Prostate gland (tissue), 2 donors: ENCODE results near the gene ZNF775. TPM values are rescaled to one million over a fixed set of nuclear protein-coding genes. Genes with fewer than 3 reads are reported as not detected.
A peak's percentile ranks its signal among the peaks of the same experiment; 100 is the strongest.

Source experiments
- DNase-seq: peaks from one replicate; pipeline ENCODE4 v3.0.0-alpha.2; 2019; ENCODE audit warnings: low spot score
- H3K27ac ChIP-seq, 2 donors: fragments of 200-600 bp; sonication (generic); 2 replicates each; pipeline ENCODE4 v1.5.1; 2017 to 2019
- H3K27me3 ChIP-seq: fragments of 200-600 bp; sonication (generic); replicated peaks from 2 replicates; pipeline ENCODE4 v1.5.1; 2019; ENCODE audit not compliant: insufficient read depth
- H3K36me3 ChIP-seq, 2 donors: fragments of 200-600 bp; sonication (generic); 1 replicate in 1 of 2; 2 replicates in 1 of 2; pipeline versions ENCODE4 v1.5.1 to v1.8.1; 2017 to 2019
- H3K4me1 ChIP-seq: fragments of 200-600 bp; sonication (generic); replicated peaks from 2 replicates; pipeline ENCODE4 v1.5.1; 2019
- H3K4me3 ChIP-seq, 2 donors: fragments of 200-600 bp; sonication (generic); 2 replicates each; pipeline ENCODE4 v1.5.1; 2017 to 2019
- H3K9me3 ChIP-seq: fragments of 200-600 bp; sonication (generic); 2 replicates; pipeline ENCODE4 v1.5.1; 2017
- POLR2A ChIP-seq: fragments of 450-650 bp; IDR thresholded peaks from one replicate; pipeline ENCODE4 v1.6.1; 2016; ENCODE audit warnings: antibody characterized with exemption, mild to moderate bottlenecking
- POLR2AphosphoS5 ChIP-seq: sonication (generic); formaldehyde crosslinking; IDR thresholded peaks from one replicate; pipeline ENCODE4 v1.6.1; 2017; ENCODE audit warnings: antibody characterized with exemption
- WGBS: methylation state at CpG from one replicate; pipeline ENCODE4 v1.1.5; 2018; 5-methylcytosine and 5-hydroxymethylcytosine counted together
- intact Hi-C: fragments of 100-400 bp; cut with DNase I; formaldehyde crosslinking; loops from one replicate; pipeline ENCODE4 v1.14.2; 2022
- total RNA-seq, 2 donors: library from RNA; depleted of rRNA; stranded (reverse); fragments of >200 nt; gene quantifications; one replicate each; pipeline ENCODE4 v1.1.0, GENCODE V29; 2016
- TF ChIP-seq, protein P1 (sequence below), 4 experiments: fragments of 200-600 bp in 2 of 4; fragments of 450-650 bp in 2 of 4; sonication (generic) in 2 of 4; IDR thresholded peaks; 1 replicate in 3 of 4; 2 replicates in 1 of 4; pipeline ENCODE4 v1.5.1; 2016 to 2019; ENCODE audit warnings: antibody characterized with exemption in 4 of 4, mild to moderate bottlenecking in 2 of 4, moderate library complexity in 2 of 4

ZNF775 gene
- total RNA-seq, 2 donors from 2014 or later = 14.4 to 14.8 TPM

DNA sequence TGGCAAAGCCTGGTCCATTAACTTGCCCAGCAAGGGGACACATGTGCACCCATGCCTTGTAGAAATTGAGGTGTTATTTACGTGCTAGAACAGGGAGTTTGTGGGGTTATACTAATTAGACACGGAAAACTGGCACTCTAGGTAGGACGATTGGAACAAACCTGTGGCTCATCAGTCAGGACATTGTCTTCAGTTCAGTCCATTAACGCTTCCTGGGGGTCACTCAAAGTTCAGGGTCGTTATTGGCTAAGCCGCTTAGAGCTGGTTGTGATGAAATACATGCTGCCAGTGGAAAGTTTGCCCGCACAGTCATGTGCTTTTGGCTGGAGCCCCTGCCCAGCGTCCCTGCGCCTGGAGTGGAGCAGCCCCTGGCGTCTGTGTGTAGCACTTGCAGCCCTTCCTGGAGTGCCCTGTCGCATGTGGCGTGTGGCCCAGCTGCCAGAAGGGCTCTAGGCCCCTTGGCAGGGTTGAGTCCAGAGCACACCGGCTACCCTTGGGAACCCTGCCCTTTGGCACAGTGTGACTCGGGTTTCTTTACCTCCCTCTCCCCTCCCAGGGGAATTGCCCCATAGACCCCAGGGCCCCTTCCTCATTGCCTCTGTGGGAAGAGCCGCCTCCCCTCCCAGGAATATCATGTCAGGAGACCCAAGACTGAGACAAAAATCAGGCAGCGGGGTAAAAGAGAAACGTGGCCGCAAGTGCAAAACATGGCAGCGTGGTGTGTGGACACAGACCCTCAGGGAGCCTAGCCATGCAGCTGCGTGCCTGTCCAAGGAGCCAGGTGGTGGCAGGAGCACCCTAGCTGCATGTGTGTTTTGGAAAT, 9.8 kb downstream of the ZNF775 start:
- H3K27me3 ChIP-seq = no peaks in the 10 kb centered on the region
- WGBS = 48% methylated on average over 19 of the region's 20 CpGs
- intact Hi-C loops = loop anchor here (10.0 kb wide), 1 partner anchor 94 kb away; no protein-coding TSS in a partner anchor
- H3K36me3 ChIP-seq = no peaks in the 10 kb centered on the region
- TF ChIP-seq, protein P1, sequence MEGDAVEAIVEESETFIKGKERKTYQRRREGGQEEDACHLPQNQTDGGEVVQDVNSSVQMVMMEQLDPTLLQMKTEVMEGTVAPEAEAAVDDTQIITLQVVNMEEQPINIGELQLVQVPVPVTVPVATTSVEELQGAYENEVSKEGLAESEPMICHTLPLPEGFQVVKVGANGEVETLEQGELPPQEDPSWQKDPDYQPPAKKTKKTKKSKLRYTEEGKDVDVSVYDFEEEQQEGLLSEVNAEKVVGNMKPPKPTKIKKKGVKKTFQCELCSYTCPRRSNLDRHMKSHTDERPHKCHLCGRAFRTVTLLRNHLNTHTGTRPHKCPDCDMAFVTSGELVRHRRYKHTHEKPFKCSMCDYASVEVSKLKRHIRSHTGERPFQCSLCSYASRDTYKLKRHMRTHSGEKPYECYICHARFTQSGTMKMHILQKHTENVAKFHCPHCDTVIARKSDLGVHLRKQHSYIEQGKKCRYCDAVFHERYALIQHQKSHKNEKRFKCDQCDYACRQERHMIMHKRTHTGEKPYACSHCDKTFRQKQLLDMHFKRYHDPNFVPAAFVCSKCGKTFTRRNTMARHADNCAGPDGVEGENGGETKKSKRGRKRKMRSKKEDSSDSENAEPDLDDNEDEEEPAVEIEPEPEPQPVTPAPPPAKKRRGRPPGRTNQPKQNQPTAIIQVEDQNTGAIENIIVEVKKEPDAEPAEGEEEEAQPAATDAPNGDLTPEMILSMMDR (IDR thresholded peaks at IDR 0.05) = peak; percentile 52 to 94 (median 88)
- TF ChIP-seq POLR2AphosphoS5 (peak; percentile 81), POLR2A (no peak)
- peak overlapping the region in 1 of 2 donors; percentile 28 for H3K27ac ChIP-seq
- DNase-seq = peak; percentile 81
- no peak overlapping the region for H3K4me3 ChIP-seq
- no peaks in the 10 kb centered on the region for H3K4me1 ChIP-seq
- no peaks in the 10 kb centered on the region for H3K9me3 ChIP-seq

DNA sequence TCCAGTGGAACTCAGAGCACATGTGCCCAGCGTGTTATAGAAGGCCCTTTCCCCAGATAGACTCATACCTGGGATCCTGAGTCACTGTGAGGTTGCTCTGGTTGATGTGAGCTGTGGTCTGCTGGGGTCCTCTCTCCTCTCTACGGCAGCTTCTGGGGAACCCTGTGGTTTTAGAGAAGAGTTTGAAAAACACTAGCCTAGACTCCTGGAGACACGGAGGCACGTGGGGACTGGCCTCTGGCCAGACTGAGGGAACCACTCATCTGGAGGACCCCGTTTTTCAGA, 10.3 kb downstream of the ZNF775 start:
- DNase-seq = no peak
- intact Hi-C loops = loop anchor here (10.0 kb wide), 1 partner anchor 95 kb away; no protein-coding TSS in a partner anchor
- no peaks in the 10 kb centered on the region for H3K36me3 ChIP-seq
- H3K4me3 ChIP-seq = no peak overlapping the region
- no peak overlapping the region for H3K27ac ChIP-seq
- TF ChIP-seq POLR2AphosphoS5 (no peak), POLR2A (no peak)
- TF ChIP-seq, protein P1 (IDR thresholded peaks at IDR 0.05) = no peak
- H3K27me3 ChIP-seq = no peaks in the 10 kb centered on the region
- no peaks in the 10 kb centered on the region for H3K4me1 ChIP-seq
- H3K9me3 ChIP-seq = no peaks in the 10 kb centered on the region
- 66% methylated on average over 5 of the region's 5 CpGs for WGBS

DNA sequence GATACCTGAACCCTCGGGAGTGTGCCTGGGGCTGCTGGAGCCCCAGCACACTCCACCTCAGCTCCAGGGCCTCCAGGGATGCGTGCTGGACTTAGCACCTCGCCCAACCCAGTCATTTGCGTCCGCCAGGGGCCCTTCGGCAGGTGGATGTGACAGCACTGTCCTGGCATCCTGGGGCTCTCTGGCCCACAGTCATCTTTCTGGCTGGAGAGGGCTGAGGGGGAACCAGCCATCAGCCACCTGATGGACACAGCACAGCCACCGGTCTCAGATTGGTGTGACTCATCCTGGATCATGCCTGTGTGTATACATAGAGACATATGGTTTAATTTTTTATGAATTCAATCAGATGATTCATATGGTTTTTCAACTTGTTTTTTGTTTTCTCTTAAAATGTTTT, 11.1 kb downstream of the ZNF775 start:
- Histone ChIP-seq H3K36me3 (no peaks in the 10 kb centered on the region), H3K4me3 (no peak overlapping the region), H3K27ac (no peak overlapping the region), H3K9me3 (no peaks in the 10 kb centered on the region), H3K4me1 (no peaks in the 10 kb centered on the region), H3K27me3 (no peaks in the 10 kb centered on the region)
- intact Hi-C loops = loop anchor here (10.0 kb wide), 1 partner anchor 555 kb away; the partner anchor contains the start of gene ZNF862
- DNase-seq = no peak
- TF ChIP-seq POLR2A (no peak), POLR2AphosphoS5 (no peak)
- TF ChIP-seq, protein P1 (IDR thresholded peaks at IDR 0.05) = no peak
- WGBS = 92% methylated on average over 7 of the region's 7 CpGs

DNA sequence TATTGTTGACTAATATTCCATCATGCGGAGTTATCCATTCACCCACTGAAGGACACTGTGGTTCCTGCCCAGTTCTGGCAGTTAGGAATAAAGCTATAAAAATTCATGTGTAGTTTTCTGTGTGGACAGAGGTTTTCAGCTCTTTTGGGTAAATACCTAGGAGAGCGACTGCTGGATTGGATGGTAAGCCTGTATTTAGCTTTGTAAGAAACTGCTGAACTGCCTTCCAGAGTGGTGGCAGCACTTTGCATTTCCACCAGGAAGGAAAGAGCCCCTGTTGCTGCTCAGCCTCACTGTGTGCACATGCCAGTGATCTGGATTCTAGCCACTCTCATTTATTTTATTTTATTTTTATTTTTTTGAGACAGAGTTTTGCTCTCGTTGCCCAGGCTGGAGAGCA, 14.2 kb downstream of the ZNF775 start:
- Histone ChIP-seq H3K4me3 (no peak overlapping the region), H3K4me1 (no peaks in the 10 kb centered on the region), H3K27me3 (no peaks in the 10 kb centered on the region), H3K9me3 (no peaks in the 10 kb centered on the region), H3K36me3 (no peaks in the 10 kb centered on the region), H3K27ac (no peak overlapping the region)
- WGBS = 78% methylated on average over 3 of the region's 3 CpGs
- no peak for TF ChIP-seq POLR2AphosphoS5
- TF ChIP-seq, protein P1 (IDR thresholded peaks at IDR 0.05) = no peak
- TF ChIP-seq POLR2A = no peak
- no peak for DNase-seq
- intact Hi-C loops = loop anchor here (10.0 kb wide), 1 partner anchor 559 kb away; the partner anchor contains the start of gene ZNF862

DNA sequence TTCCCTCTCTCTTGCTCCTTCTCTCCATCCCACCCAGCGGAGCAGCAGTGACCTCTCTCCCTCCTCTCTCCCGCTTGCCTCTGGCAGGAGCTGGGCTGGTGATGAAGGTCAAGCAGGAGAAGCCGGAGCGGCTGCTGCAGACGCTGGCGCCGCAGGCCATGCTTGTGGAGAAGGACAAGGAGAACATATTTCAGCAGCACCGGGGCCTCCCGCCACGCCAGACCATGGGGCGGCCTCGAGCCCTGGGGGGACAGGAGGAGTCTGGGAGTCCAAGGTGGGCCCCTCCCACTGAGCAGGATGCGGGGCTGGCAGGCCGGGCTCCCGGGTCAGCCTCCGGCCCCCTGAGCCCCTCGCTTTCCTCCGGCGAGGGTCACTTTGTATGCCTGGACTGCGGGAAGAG, 17.3 kb downstream of the ZNF775 start:
- Histone ChIP-seq H3K4me1 (no peaks in the 10 kb centered on the region), H3K27ac (no peak overlapping the region), H3K36me3 (no peaks in the 10 kb centered on the region), H3K4me3 (no peak overlapping the region), H3K9me3 (no peaks in the 10 kb centered on the region), H3K27me3 (no peaks in the 10 kb centered on the region)
- intact Hi-C loops = loop anchor here (10.0 kb wide), 1 partner anchor 562 kb away; the partner anchor contains the start of gene ZNF862
- TF ChIP-seq, protein P1 (IDR thresholded peaks at IDR 0.05) = no peak
- TF ChIP-seq POLR2A (no peak), POLR2AphosphoS5 (no peak)
- no peak for DNase-seq
- 93% methylated on average over 20 of the region's 20 CpGs for WGBS
